Loucy (cell line): ENCODE measurements around the gene CDK11B.
"Not testable (repeated sequence)": the region's sequence is repeated elsewhere in the genome, so short reads cannot be mapped to it uniquely, and the experiment has no call there.

ENCODE experiments used
- H2AFZ ChIP-seq: fragments of 200-600 bp; sonication (generic); 2 replicates; pipeline ENCODE4 v1.6.0; 2016; ENCODE audit warnings: antibody characterized with exemption, mild to moderate bottlenecking, low read length, moderate library complexity
- H3F3A ChIP-seq: fragments of 200-600 bp; 2 replicates; pipeline ENCODE4 v1.6.0; 2016; ENCODE audit warnings: antibody characterized with exemption, low read depth, mild to moderate bottlenecking
- H3K27me3 ChIP-seq: fragments of 200-600 bp; sonication (generic); 2 replicates; pipeline ENCODE4 v1.6.1; 2014; ENCODE audit warnings: low read length, mild to moderate bottlenecking; ENCODE audit not compliant: insufficient read depth, poor library complexity, severe bottlenecking
- H3K36me3 ChIP-seq: fragments of 200-600 bp; sonication (generic); 2 replicates; pipeline ENCODE4 v1.6.1; 2016; ENCODE audit warnings: low read length; ENCODE audit not compliant: insufficient read depth
- H3K4me1 ChIP-seq: fragments of 200-600 bp; sonication (generic); 2 replicates; pipeline ENCODE4 v1.5.1; 2014; ENCODE audit warnings: low read length, mild to moderate bottlenecking; ENCODE audit not compliant: insufficient read depth, poor library complexity, severe bottlenecking
- H3K4me2 ChIP-seq: fragments of 200-600 bp; sonication (generic); 2 replicates; pipeline ENCODE4 v1.6.0; 2014; ENCODE audit warnings: antibody characterized with exemption, low read length, low read depth, mild to moderate bottlenecking; ENCODE audit not compliant: poor library complexity, severe bottlenecking
- H3K4me3 ChIP-seq: fragments of 200-600 bp; sonication (generic); 2 replicates; pipeline ENCODE4 v1.5.1; 2014; ENCODE audit warnings: low read length, mild to moderate bottlenecking, mixed read lengths; ENCODE audit not compliant: poor library complexity, severe bottlenecking
- H3K79me2 ChIP-seq: fragments of 200-600 bp; sonication (generic); 2 replicates; pipeline ENCODE4 v1.6.1; 2014; ENCODE audit warnings: low read length; ENCODE audit not compliant: insufficient read depth
- H3K9ac ChIP-seq: fragments of 200-600 bp; sonication (generic); 2 replicates; pipeline ENCODE4 v1.6.0; 2014; ENCODE audit warnings: mild to moderate bottlenecking, low read depth, low read length, moderate library complexity; ENCODE audit not compliant: poor library complexity, severe bottlenecking
- H3K9me2 ChIP-seq: fragments of 200-600 bp; sonication (generic); replicated peaks from 2 replicates; pipeline ENCODE4 v1.6.1; 2016; ENCODE audit warnings: low read depth, low read length, mixed read lengths
- H3K9me3 ChIP-seq: fragments of 200-600 bp; sonication (generic); 2 replicates; pipeline ENCODE4 v1.6.1; 2014; ENCODE audit warnings: mild to moderate bottlenecking, antibody characterized with exemption, low read length, low read depth; ENCODE audit not compliant: insufficient read depth
- H4K20me1 ChIP-seq: fragments of 200-600 bp; sonication (generic); 2 replicates; pipeline ENCODE4 v1.6.0; 2014; ENCODE audit warnings: antibody characterized with exemption, low read length, mild to moderate bottlenecking; ENCODE audit not compliant: insufficient read depth, poor library complexity, severe bottlenecking
- EZH2phosphoT487 ChIP-seq: fragments of 200-600 bp; IDR thresholded peaks from 2 replicates; pipeline ENCODE4 v1.6.1; 2018; ENCODE audit warnings: antibody characterized with exemption, mild to moderate bottlenecking, moderate library complexity, borderline replicate concordance
- TF ChIP-seq, protein P1 (sequence below): fragments of 200-600 bp; sonication (generic); conservative IDR thresholded peaks from 2 replicates; pipeline ENCODE4 v1.5.1; 2014; ENCODE audit warnings: mild to moderate bottlenecking, antibody characterized with exemption, low read length

The CDK11B gene

DNA sequence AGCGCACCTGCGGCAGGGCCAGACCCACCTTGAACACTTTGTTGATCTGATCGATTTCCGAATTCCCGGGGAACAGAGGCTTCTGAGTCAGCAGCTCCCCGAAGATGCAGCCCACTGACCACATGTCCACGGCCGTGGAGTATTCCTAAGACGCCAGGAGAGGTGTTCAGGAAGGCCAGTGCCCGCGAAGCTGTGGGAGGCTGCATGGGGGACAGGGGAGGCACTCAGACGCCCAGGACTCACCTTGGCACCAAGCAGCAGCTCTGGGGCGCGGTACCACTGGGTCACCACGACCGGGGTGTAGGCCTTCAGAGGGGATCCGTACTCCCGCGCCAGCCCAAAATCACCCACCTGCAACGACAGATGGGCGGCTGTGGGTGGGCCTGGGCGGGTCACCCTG, 45.0 kb upstream of the CDK11B start:
- Histone ChIP-seq H3K4me3 (no peak overlapping the region), H4K20me1 (no peaks in the 10 kb centered on the region), H3K27me3 (no peaks in the 10 kb centered on the region), H3K79me2 (no peaks in the 10 kb centered on the region), H3K9me3 (no peaks in the 10 kb centered on the region), H3F3A (no peaks in the 10 kb centered on the region), H2AFZ (no peak overlapping the region), H3K4me2 (no peak overlapping the region), H3K9ac (no peak overlapping the region), H3K36me3 (no peaks in the 10 kb centered on the region), H3K4me1 (no peaks in the 10 kb centered on the region), H3K9me2 (no peaks in the 10 kb centered on the region)
- no peak for TF ChIP-seq EZH2phosphoT487
- TF ChIP-seq, protein P1, sequence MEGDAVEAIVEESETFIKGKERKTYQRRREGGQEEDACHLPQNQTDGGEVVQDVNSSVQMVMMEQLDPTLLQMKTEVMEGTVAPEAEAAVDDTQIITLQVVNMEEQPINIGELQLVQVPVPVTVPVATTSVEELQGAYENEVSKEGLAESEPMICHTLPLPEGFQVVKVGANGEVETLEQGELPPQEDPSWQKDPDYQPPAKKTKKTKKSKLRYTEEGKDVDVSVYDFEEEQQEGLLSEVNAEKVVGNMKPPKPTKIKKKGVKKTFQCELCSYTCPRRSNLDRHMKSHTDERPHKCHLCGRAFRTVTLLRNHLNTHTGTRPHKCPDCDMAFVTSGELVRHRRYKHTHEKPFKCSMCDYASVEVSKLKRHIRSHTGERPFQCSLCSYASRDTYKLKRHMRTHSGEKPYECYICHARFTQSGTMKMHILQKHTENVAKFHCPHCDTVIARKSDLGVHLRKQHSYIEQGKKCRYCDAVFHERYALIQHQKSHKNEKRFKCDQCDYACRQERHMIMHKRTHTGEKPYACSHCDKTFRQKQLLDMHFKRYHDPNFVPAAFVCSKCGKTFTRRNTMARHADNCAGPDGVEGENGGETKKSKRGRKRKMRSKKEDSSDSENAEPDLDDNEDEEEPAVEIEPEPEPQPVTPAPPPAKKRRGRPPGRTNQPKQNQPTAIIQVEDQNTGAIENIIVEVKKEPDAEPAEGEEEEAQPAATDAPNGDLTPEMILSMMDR, result no peak

DNA sequence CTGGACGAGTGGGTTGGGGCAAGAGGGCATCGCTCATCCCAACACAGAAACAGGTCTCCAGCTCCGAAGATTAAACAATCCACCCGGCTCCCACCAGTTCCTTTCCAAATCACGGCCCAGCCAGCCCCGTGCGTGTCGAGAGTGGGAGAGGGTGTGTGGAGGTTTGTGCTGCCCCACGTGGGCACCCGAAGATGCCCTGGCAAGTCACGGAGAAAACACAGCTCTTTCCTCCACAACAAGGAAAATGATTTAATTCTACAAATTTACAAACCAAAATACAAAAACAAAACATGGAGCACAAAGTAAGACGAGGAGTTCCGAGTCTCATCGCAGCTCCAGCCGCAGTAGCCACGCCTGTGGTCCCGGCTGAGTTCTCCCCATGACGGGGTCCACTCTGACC, 43.7 kb upstream of the CDK11B start:
- not testable (repeated sequence) for H3K4me1 ChIP-seq, H3K9me3 ChIP-seq, H3K9me2 ChIP-seq, H3K9ac ChIP-seq, H3F3A ChIP-seq, H3K27me3 ChIP-seq, H3K4me3 ChIP-seq, H2AFZ ChIP-seq, H3K79me2 ChIP-seq, H4K20me1 ChIP-seq, H3K4me2 ChIP-seq, H3K36me3 ChIP-seq

GRCh38 chr1:1700557-1700956, 41.8 kb upstream of the CDK11B start:
- H3K9ac ChIP-seq, H3F3A ChIP-seq, H3K9me2 ChIP-seq, H3K36me3 ChIP-seq, H3K79me2 ChIP-seq, H3K9me3 ChIP-seq, H2AFZ ChIP-seq, H3K27me3 ChIP-seq, H3K4me1 ChIP-seq, H4K20me1 ChIP-seq, H3K4me3 ChIP-seq, H3K4me2 ChIP-seq: not testable (repeated sequence)

DNA sequence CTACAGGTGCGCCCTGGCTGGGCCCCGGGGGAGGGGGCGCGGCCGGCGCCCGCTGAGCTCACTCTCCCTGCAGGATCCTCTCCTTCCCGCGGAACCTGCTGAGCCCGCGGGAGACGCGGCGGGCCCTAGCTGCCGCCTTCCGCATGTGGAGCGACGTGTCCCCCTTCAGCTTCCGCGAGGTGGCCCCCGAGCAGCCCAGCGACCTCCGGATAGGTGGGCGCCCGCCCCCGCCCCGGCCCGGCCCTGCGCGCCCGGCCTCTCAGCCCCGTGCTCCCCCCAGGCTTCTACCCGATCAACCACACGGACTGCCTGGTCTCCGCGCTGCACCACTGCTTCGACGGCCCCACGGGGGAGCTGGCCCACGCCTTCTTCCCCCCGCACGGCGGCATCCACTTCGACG, 41.3 kb upstream of the CDK11B start:
- H3K4me1 ChIP-seq, H3K9me3 ChIP-seq, H3K79me2 ChIP-seq, H3K9ac ChIP-seq, H3K9me2 ChIP-seq, H3K36me3 ChIP-seq, H3K4me3 ChIP-seq, H2AFZ ChIP-seq, H4K20me1 ChIP-seq, H3K4me2 ChIP-seq, H3F3A ChIP-seq, H3K27me3 ChIP-seq: not testable (repeated sequence)

- not testable (repeated sequence) for H3K4me3 ChIP-seq, H3K27me3 ChIP-seq, H3K4me2 ChIP-seq, H4K20me1 ChIP-seq, H3K4me1 ChIP-seq, H3K36me3 ChIP-seq, H3K9me2 ChIP-seq, H3K79me2 ChIP-seq, H3F3A ChIP-seq, H3K9ac ChIP-seq, H2AFZ ChIP-seq, H3K9me3 ChIP-seq
These were observed 40.3 kb upstream of the CDK11B start for GRCh38 chr1:1699061-1699460.

DNA sequence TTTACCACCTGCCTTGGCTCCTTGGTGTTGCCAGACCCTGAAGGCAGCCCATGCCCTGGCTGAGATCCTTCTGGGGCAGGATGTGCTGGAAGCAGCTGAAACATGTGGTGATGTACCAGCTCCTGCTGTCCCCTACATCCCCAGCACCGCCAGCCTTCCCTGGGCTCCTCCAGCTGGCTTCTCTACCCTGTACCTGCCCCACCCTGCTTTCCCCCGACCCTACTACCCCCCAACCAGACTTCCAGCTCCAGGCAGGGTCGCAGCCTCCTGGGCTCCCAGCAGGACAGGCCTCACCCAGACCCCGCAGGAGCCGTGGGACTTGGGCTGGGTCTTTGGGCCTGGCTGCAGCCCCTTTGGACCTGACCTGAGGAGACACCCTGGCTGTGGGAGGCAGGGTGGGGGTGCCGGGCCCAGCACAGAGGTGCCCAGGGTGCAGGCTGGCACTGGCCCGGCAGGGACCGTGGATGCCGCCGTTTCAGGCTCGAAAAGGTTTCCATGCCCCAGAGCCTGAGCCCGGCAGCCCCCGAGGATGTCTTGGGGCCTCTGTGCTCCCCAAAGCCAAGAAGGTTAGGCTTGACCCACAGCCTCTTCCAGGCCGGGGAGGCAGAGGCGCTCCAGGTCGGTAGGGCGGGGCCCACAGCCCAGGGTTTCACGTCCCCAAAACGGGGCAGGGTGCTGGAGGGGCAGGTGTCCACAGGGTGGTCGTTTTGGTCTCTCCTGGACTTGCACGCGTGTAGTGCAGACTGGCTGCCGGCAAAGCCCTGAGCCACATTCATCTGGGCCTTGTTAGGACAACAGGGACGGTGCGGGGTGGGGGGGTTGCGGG, 38.8 kb upstream of the CDK11B start:
- not testable (repeated sequence) for H3K9ac ChIP-seq, H3K4me3 ChIP-seq, H3F3A ChIP-seq, H3K9me3 ChIP-seq, H3K27me3 ChIP-seq, H2AFZ ChIP-seq, H3K4me1 ChIP-seq, H3K4me2 ChIP-seq, H3K79me2 ChIP-seq, H3K9me2 ChIP-seq, H3K36me3 ChIP-seq, H4K20me1 ChIP-seq
